Measurements from ENCODE around the gene DHRS3.

The DHRS3 gene

GRCh38 chr1:12600335-12600734, 17.7 kb downstream of the DHRS3 start:
- in situ Hi-C loops (cut with MboI; ENCODE audit: low sequenced_read_pairs): no loop called here

DNA sequence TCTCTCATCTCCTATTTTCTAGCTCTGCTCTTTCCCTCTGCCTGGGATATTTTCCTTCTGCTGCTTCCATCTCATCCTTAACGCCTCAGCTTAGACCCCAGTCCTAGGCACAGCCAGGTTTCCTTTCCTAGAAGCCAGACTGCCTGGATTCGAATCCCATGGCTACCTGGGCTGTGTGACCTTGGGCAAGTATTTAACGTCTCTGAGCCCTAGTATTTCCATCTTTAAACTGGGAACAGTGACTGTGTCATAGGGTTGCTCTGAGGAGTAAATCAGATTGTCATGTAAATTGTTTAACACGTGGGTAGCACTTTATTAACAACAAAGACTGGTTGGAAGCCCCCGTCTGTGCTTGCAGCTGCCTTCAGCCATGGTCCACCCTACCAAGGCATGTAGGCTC, 18.4 kb downstream of the DHRS3 start:
- in situ Hi-C loops (cut with MboI; ENCODE audit: low sequenced_read_pairs): no loop called here

GRCh38 chr1:12598974-12599373, 19.0 kb downstream of the DHRS3 start:
- in situ Hi-C loops (cut with MboI; ENCODE audit: low sequenced_read_pairs): no loop called here

DNA sequence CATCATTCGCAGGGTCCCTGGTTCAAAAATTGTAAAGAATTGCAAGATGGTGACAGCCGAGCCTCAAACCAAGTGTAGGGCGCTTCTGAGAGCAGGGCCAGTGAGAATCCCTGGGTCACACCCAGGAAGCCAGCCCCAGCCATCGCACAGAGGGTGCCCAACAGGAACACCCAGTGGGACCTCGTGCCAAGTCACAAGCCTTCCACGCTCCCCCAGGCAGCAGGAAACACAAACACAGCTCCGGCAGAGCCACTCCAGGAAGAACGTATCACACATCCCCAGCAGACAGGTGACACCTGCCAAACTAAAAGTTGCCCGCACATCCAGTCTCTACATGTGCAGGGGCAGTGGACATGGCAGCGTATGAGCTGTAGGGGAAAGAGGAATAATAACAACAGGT, 20.2 kb downstream of the DHRS3 start:
- in situ Hi-C loops (cut with MboI; ENCODE audit: low sequenced_read_pairs): no loop called here

- in situ Hi-C loops (cut with MboI; ENCODE audit: low sequenced_read_pairs): no loop called here
These were observed 21.8 kb downstream of the DHRS3 start for GRCh38 chr1:12596007-12596821.

- in situ Hi-C loops (cut with MboI; ENCODE audit: low sequenced_read_pairs): no loop called here
These were observed 22.3 kb downstream of the DHRS3 start for GRCh38 chr1:12595757-12596006.

GRCh38 chr1:12594966-12595756, 22.8 kb downstream of the DHRS3 start:
- in situ Hi-C loops (cut with MboI; ENCODE audit: low sequenced_read_pairs): no loop called here

DNA sequence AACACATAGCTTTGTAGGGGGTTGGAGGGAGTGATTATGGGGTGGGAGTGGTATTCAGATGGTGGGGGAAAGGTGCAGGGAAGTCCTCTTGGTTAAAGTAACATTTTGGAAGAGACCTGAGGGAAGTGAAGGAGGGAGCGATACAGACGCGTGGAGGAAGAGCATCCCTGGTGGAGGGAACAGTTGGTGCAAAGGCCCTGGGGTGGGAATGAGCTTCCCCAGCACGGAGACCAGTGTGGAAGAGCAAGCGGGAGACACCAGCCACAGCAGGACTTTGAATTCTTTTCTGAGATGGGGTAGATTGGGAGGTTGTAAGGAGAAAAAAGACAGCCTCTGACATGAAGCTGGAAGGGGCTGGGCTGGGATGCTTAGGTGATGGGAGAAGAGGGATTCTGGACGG, 23.5 kb downstream of the DHRS3 start:
- in situ Hi-C loops (cut with MboI; ENCODE audit: low sequenced_read_pairs): no loop called here

DNA sequence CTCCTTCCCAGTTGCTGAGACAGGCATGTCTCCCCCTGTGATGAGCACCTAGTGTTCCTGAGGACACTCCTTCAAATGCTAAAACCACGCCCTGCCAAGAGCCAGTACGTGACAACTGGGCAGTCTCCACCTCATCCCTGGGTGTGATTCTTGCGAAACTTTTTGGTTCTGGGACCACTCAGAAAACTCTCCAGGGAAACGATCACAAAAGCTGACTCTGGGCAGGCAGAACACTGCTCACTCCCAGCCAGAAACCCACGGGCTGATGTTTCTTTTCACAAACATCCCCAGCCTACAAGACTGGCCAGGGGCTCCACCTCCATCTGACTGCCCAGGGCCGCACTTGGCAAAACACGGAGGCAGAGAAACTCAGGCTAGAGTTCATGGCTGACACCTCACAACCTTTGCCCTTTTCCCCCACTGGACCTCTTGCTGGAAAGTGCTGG, 24.4 kb downstream of the DHRS3 start:
- in situ Hi-C loops (cut with MboI; ENCODE audit: low sequenced_read_pairs): no loop called here

- in situ Hi-C loops (cut with MboI; ENCODE audit: low sequenced_read_pairs): no loop called here
These were observed 25.5 kb downstream of the DHRS3 start for GRCh38 chr1:12592496-12592895.

GRCh38 chr1:12591267-12591938, 26.6 kb downstream of the DHRS3 start:
- in situ Hi-C loops (cut with MboI; ENCODE audit: low sequenced_read_pairs): no loop called here

GRCh38 chr1:12588695-12589094, 29.3 kb downstream of the DHRS3 start:
- in situ Hi-C loops (cut with MboI; ENCODE audit: low sequenced_read_pairs): no loop called here

DNA sequence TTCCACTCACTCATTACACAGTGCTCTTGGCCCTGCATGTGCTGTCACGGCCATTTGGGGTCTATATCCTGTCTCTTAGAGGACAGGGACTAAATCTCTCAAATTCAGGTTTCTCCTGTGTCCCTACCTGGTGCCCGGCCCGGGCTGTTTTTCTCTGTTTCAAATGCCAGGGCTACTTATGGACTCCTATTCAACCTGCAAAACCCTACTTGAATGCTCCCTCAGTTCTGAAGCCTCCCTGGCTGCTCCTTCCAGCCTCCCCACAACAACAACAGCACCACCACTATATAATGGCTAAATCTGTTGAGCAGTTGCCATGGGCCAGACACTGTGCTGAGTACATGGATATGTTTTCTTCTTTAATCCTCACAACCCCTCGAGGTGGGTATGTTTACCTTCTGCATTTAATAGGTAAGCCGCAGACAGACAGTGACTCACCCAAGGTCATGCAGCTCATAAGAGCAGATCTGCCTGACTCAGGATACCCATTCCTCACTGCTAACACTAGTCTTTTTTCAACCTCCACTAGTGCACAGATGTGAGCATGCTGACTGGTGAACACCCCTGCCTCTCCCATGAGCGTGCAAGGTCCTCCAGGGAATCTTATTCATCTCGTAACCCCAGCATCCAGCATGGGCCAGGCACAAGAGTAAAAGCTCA, 29.9 kb downstream of the DHRS3 start:
- in situ Hi-C loops (cut with MboI; ENCODE audit: low sequenced_read_pairs): no loop called here

DNA sequence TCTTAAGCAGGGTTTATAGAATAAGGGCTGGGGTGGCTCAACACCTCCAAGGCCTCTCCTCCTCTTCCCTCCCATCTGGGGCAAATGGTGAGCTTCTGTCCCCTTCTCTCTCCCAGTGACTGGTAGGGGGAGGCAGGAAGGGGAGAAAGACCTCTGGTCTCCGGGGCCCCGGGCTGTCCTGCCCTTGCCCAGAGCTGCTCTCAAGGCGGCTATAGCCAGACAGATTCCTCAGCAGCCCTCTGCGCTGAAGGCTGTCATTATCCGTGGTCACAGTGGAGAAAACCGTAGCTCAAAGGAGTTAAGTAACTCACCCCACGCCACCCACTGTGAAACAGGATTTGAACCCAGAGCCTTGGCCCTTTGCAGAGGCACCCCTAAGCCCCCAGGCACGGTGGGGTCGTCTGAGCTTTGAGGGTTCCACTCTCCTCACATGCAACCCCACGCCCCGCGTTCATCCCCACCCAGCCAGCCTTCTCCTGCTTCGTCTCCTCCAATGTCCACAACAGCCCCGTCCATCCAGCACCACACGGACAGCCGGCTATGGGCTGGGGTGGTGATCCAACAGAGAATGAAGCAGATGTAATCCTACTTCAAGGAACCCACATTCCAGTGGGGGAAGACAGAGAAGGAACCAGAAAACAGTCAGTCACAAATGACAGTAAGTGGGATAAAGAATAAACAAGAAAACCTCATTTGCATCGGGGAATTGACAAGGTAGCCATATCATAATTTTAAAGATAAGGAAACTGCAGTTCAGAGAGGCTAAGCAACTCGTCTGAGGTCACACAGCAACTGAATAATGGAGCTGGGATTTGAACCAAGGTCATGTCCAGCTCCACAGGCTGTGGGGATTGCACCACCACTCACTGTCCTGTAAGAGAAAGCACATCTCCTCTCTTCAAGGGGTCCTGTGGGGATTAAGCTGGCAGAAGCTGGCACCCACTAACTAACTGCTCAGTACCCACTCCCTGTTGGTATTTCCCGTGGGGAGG, 31.8 kb downstream of the DHRS3 start:
- in situ Hi-C loops (cut with MboI; ENCODE audit: low sequenced_read_pairs): no loop called here

- in situ Hi-C loops (cut with MboI; ENCODE audit: low sequenced_read_pairs): no loop called here
These were observed 32.5 kb downstream of the DHRS3 start for GRCh38 chr1:12585536-12585935.

GRCh38 chr1:12584900-12585525, 33.0 kb downstream of the DHRS3 start:
- in situ Hi-C loops (cut with MboI; ENCODE audit: low sequenced_read_pairs): no loop called here

DNA sequence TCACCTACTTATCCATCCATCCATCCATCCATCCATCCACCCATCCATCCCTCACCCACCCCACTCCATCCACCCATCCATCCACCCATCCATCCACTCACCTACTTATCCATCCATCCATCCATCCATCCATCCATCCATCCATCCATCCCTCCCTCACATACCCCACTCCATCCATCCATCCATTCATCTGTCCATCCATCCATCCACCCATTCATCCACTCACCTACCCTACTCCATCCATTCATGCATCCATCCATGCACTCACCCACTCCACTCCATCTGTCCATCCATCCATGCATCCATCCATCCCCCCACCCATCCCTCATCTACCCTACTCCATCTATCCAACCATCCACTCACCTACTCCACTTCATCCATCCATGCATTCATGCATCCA, 34.5 kb downstream of the DHRS3 start:
- in situ Hi-C loops (cut with MboI; ENCODE audit: low sequenced_read_pairs): no loop called here

DNA sequence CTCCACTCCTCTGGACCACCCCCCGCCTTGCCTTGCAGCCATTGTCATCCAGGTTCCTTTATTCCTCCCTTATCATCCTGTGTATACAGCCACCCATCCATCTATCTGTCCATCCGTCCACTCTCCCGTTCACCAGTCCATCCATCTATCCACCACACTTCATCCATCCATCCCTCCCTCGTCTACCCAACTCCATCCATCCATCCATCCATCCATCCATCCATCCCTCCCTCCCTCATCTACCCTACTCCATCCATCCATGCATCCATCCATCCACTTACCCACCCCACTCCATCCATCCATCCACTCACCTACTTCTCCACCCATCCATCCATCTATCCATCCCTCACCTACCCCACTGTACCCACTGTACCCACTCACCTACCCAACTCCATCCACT, 35.4 kb downstream of the DHRS3 start:
- in situ Hi-C loops (cut with MboI; ENCODE audit: low sequenced_read_pairs): no loop called here

DNA sequence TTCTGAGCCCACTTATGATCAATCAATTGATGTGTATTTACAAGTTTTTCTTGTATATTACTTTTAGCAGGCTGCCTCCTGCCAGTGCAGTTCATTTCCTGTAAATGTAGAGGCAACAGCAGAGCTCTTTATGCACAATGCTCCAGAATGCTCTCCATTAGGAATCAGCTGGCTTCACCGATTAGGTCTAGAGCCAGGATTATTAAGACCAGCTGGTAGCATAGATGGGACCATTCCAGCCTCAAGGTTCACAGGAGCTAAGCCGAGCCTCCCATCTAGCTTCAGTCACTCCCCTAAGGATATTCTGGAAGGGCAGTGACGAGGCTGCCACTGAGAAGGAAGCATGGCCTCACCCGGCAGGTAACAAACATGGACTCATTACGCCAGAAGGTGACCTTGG, 36.8 kb downstream of the DHRS3 start:
- in situ Hi-C loops (cut with MboI; ENCODE audit: low sequenced_read_pairs): no loop called here
